IMR-90 (cell line): ENCODE results near the gene NAT14. TPM values are rescaled to one million over a fixed set of nuclear protein-coding genes. Genes with fewer than 3 reads are reported as not detected.

Source experiments
- ATAC-seq: fragments of 200-7000 bp; cut with Tn5 transposase; 2 replicates; pipeline ENCODE4 v1.9.1; 2020; ENCODE audit warnings: low read depth, mild to moderate bottlenecking, moderate library complexity
- BruUV-seq: library from RNA; stranded (reverse); fragments of 400-500 nt; replicated peaks from 2 replicates; lab custom pipeline; 2021; lab: Mats Ljungman, UMichigan
- CTCF ChIA-PET: fragments of 300-600 bp; formaldehyde crosslinking; extraction: SDS; loops from one replicate; lab custom pipeline; 2021; ENCODE audit warnings: antibody characterized with exemption; lab: Yijun Ruan, JAX
- POLR2A ChIA-PET: fragments of 300-600 bp; sonication (Branson Sonifier 250); formaldehyde crosslinking; loops from one replicate; lab custom pipeline; 2022; ENCODE audit warnings: antibody characterized with exemption; ENCODE audit not compliant: unreplicated experiment; lab: Charles Lee
- DNase-seq: peaks from one replicate; pipeline ENCODE4 v3.0.0; 2013
- H2AFZ ChIP-seq: replicated peaks from 2 replicates; pipeline ENCODE3; 2013; ENCODE audit warnings: low read length, mild to moderate bottlenecking; ENCODE audit not compliant: poor library complexity
- H2AK5ac ChIP-seq: 2 replicates; pipeline ENCODE4 v1.6.1; 2013; ENCODE audit warnings: low read depth, low read length, inconsistent platforms
- H2AK9ac ChIP-seq: replicated peaks from 2 replicates; pipeline ENCODE3; 2013; ENCODE audit warnings: mild to moderate bottlenecking, low read depth, low read length, moderate library complexity; ENCODE audit not compliant: poor library complexity
- H2BK120ac ChIP-seq: 2 replicates; pipeline ENCODE4 v1.6.1; 2013; ENCODE audit warnings: low read depth, low read length, inconsistent platforms
- H2BK15ac ChIP-seq: 3 replicates; pipeline ENCODE4 v1.6.1; 2013; ENCODE audit warnings: low read depth, low read length, inconsistent platforms
- H2BK20ac ChIP-seq: 2 replicates; pipeline ENCODE4 v1.6.1; 2013; ENCODE audit warnings: low read depth, mild to moderate bottlenecking, inconsistent platforms, low read length, moderate library complexity
- H2BK5ac ChIP-seq: 2 replicates; pipeline ENCODE4 v1.6.1; 2013; ENCODE audit warnings: mild to moderate bottlenecking, low read depth, low read length, inconsistent platforms; ENCODE audit not compliant: poor library complexity, severe bottlenecking
- H3K14ac ChIP-seq: replicated peaks from 2 replicates; pipeline ENCODE4 v1.6.1; 2013; ENCODE audit warnings: low read depth, low read length, inconsistent platforms
- H3K18ac ChIP-seq: 2 replicates; pipeline ENCODE4 v1.6.1; 2013; ENCODE audit warnings: low read depth, low read length, control low read depth
- H3K23ac ChIP-seq: 2 replicates; pipeline ENCODE4 v1.6.1; 2013; ENCODE audit warnings: low read depth, low read length, inconsistent platforms
- H3K27ac ChIP-seq: 2 replicates; pipeline ENCODE4 v1.5.1; 2013; ENCODE audit warnings: mild to moderate bottlenecking, control low read depth, low read length; ENCODE audit not compliant: insufficient read depth
- H3K27me3 ChIP-seq: 2 replicates; pipeline ENCODE4 v1.6.1; 2013; ENCODE audit warnings: low read length; ENCODE audit not compliant: control insufficient read depth, insufficient read depth
- H3K36me3 ChIP-seq: 2 replicates; pipeline ENCODE4 v1.6.1; 2013; ENCODE audit warnings: low read length, mixed read lengths; ENCODE audit not compliant: control insufficient read depth, insufficient read depth
- H3K4ac ChIP-seq: 2 replicates; pipeline ENCODE4 v1.6.1; 2013; ENCODE audit warnings: low read depth, low read length, inconsistent platforms
- H3K4me1 ChIP-seq: 2 replicates; pipeline ENCODE4 v1.6.1; 2013; ENCODE audit warnings: low read length, mixed read lengths; ENCODE audit not compliant: control insufficient read depth, insufficient read depth
- H3K4me2 ChIP-seq: 2 replicates; pipeline ENCODE4 v1.6.1; 2013; ENCODE audit warnings: low read depth, mild to moderate bottlenecking, control low read depth, low read length, moderate library complexity
- H3K4me3 ChIP-seq: 2 replicates; pipeline ENCODE4 v1.5.1; 2013; ENCODE audit warnings: low read depth, mild to moderate bottlenecking, control low read depth, low read length, moderate library complexity; ENCODE audit not compliant: insufficient read depth
- H3K56ac ChIP-seq: 2 replicates; pipeline ENCODE4 v1.6.1; 2013; ENCODE audit warnings: low read length, inconsistent platforms; ENCODE audit not compliant: insufficient read depth; ENCODE audit errors: extremely low read depth
- H3K79me1 ChIP-seq, 2 experiments: 2 replicates each; pipeline ENCODE4 v1.6.1; 2013; ENCODE audit warnings: low read length in 2 of 2, inconsistent platforms in 1 of 2, low read depth in 1 of 2
- H3K9ac ChIP-seq: 2 replicates; pipeline ENCODE4 v1.6.1; 2013; ENCODE audit warnings: low read depth, low read length, control low read depth
- H3K9me1 ChIP-seq: 2 replicates; pipeline ENCODE4 v1.6.1; 2013; ENCODE audit warnings: low read length, inconsistent platforms; ENCODE audit not compliant: insufficient read depth
- H3K9me3 ChIP-seq: 2 replicates; pipeline ENCODE4 v1.6.1; 2013; ENCODE audit warnings: low read length; ENCODE audit not compliant: control insufficient read depth, insufficient read depth
- H4K20me1 ChIP-seq: 2 replicates; pipeline ENCODE4 v1.6.1; 2013; ENCODE audit warnings: low read length, inconsistent platforms; ENCODE audit not compliant: insufficient read depth
- H4K5ac ChIP-seq: 2 replicates; pipeline ENCODE4 v1.6.1; 2013; ENCODE audit warnings: mild to moderate bottlenecking, low read depth, low read length, control low read depth
- H4K8ac ChIP-seq, 2 experiments: 2 replicates each; pipeline ENCODE4 v1.6.1; 2013; ENCODE audit warnings: low read depth in 2 of 2, low read length in 2 of 2, control low read depth in 1 of 2, inconsistent platforms in 1 of 2
- H4K91ac ChIP-seq: 2 replicates; pipeline ENCODE4 v1.6.1; 2013; ENCODE audit warnings: low read depth, low read length, inconsistent platforms; ENCODE audit not compliant: insufficient read depth
- CEBPB ChIP-seq: IDR thresholded peaks from 2 replicates; pipeline ENCODE4 v1.6.1; 2012; ENCODE audit warnings: low read depth, low read length, improper control_type of control experiment
- MAZ ChIP-seq: IDR thresholded peaks from 2 replicates; pipeline ENCODE4 v1.6.1; 2012; ENCODE audit warnings: low read depth, mild to moderate bottlenecking, low read length, improper control_type of control experiment, moderate library complexity, borderline replicate concordance
- POLR2A ChIP-seq: IDR thresholded peaks from 2 replicates; pipeline ENCODE4 v1.6.1; 2012; ENCODE audit warnings: mild to moderate bottlenecking, low read depth, low read length
- RAD21 ChIP-seq: IDR thresholded peaks from 2 replicates; pipeline ENCODE4 v1.6.1; 2012; ENCODE audit warnings: low read length, improper control_type of control experiment
- RCOR1 ChIP-seq: IDR thresholded peaks from 2 replicates; pipeline ENCODE4 v1.6.1; 2012; ENCODE audit warnings: mild to moderate bottlenecking, low read length, improper control_type of control experiment; ENCODE audit not compliant: insufficient replicate concordance
- RFX5 ChIP-seq: IDR thresholded peaks from 2 replicates; pipeline ENCODE4 v1.8.0; 2012; ENCODE audit warnings: low read depth, mild to moderate bottlenecking, low read length, moderate library complexity
- WGBS, 2 experiments: methylation state at CpG; one replicate each; pipeline versions ENCODE4 v1.1.5 to v1.1.7; 2013; ENCODE audit warnings: missing lambda C conversion rate in 2 of 2; ENCODE audit not compliant: insufficient read length in 1 of 2; ENCODE audit errors: extremely low coverage in 2 of 2; 5-methylcytosine and 5-hydroxymethylcytosine counted together
- dilution Hi-C: fragments of 300-500 bp; cut with HindIII; formaldehyde crosslinking; loops from one replicate; pipeline ENCODE4 v1.14.3; 2018; ENCODE audit warnings: low sequenced_read_pairs; ENCODE audit not compliant: unreplicated experiment
- in situ Hi-C: fragments of 300-500 bp; cut with MboI; formaldehyde crosslinking; loops from 3 replicates; pipeline ENCODE4 v1.14.3; 2019; ENCODE audit warnings: low sequenced_read_pairs, inconsistent platforms, mixed read lengths
- intact Hi-C: fragments of 100-400 bp; cut with micrococcal nuclease; formaldehyde crosslinking; loops from 2 replicates; pipeline ENCODE4 v1.10.0; 2022
- polyA plus RNA-seq, 3 experiments: library from polyadenylated mRNA; depleted of rRNA; stranded (reverse); fragments of >200 nt; gene quantifications; 2 replicates each; pipeline ENCODE4 v1.2.3, GENCODE V29; 2012; ENCODE audit warnings: low replicate concordance in 1 of 3
- total RNA-seq: library from RNA; depleted of rRNA; stranded (reverse); fragments of >200 nt; gene quantifications from 2 replicates; pipeline ENCODE4 v1.2.3, GENCODE V29; 2012

The NAT14 gene
- total and polyA plus RNA-seq, 2 of the 4 experiments (the other 2 are of a cell fraction): 4.3 to 41.2 TPM

- H3K23ac ChIP-seq: no peak overlapping the region
- H3K27ac ChIP-seq: peak overlapping the region; percentile 53
- H2BK20ac ChIP-seq: no peak overlapping the region
- peak overlapping the region; percentile 65 for H3K4me3 ChIP-seq
- no peak overlapping the region for H2BK5ac ChIP-seq
- peaks cover 10% of the 10 kb centered on the region for H4K20me1 ChIP-seq
- no peak overlapping the region for H2BK120ac ChIP-seq
- in situ Hi-C loops (no loop called here), intact Hi-C loops (loop anchor here (2.0 kb wide), 1 partner anchor 146 kb away; no protein-coding TSS in a partner anchor), dilution Hi-C loops (no loop called here)
- H2AK9ac ChIP-seq: peak overlapping the region; percentile 99
- no peak overlapping the region for H3K18ac ChIP-seq
- ATAC-seq: peak; percentile 53
- no peak for TF ChIP-seq POLR2A
- TF ChIP-seq MAZ: peak; percentile 28; the same call in 1 of the 2 replicates
- TF ChIP-seq CEBPB: peak; percentile 33; the same call in 1 of the 2 replicates
- TF ChIP-seq RCOR1: no peak
- no peak for TF ChIP-seq RFX5
- TF ChIP-seq RAD21: no peak
- no TSS peak for BruUV-seq
- peak; percentile 74 for DNase-seq
- 0 out of 2 replicates have a peak, but pooled peaks cover 4% of the 10 kb centered on the region for H3K9me1 ChIP-seq
- peak overlapping the region; percentile 62; the same call in 1 of the 2 replicates for H2AK5ac ChIP-seq
- no peak overlapping the region; the same call in 1 of the 2 replicates for H4K5ac ChIP-seq
- no peaks in the 10 kb centered on the region for H3K9me3 ChIP-seq
- no peaks in the 10 kb centered on the region for H3K27me3 ChIP-seq
- POLR2A ChIA-PET: no interaction called here
- H4K8ac ChIP-seq: peak overlapping the region; percentile 49 to 85; a peak in 2 of 4 replicates
- peak overlapping the region; percentile 93 for H2AFZ ChIP-seq
- H3K56ac ChIP-seq: 0 out of 2 replicates have a peak overlapping the region, but pooled peaks have one; percentile 19
- no peaks in the 10 kb centered on the region for H3K36me3 ChIP-seq
- H3K14ac ChIP-seq: peak overlapping the region; percentile 80
- peak overlapping the region; percentile 84; the same call in 1 of the 2 replicates for H3K4ac ChIP-seq
- H3K79me1 ChIP-seq: peaks cover 5 to 28% of the 10 kb centered on the region in 2 experiments; a peak in 3 of 4 replicates
- H3K4me1 ChIP-seq: peaks cover 3% of the 10 kb centered on the region; the same call in 1 of the 2 replicates
- H2BK15ac ChIP-seq: no peak overlapping the region
- peak overlapping the region; percentile 61 for H3K4me2 ChIP-seq
- peak overlapping the region; percentile 69 for H4K91ac ChIP-seq
- H3K9ac ChIP-seq: peak overlapping the region; percentile 46; the same call in 1 of the 2 replicates
- 5% methylated on average over 10 of the region's 24 CpGs; no CpG with 5 or more reads in 1 of the 2 experiments for WGBS, 2 experiments
- CTCF ChIA-PET: interaction anchor here (0.6 kb wide), 1 partner anchor 43 kb away, joined by 3 read pairs; no protein-coding TSS in a partner anchor
Observed at GRCh38 chr19:55460670-55461258, 24.2 kb upstream of the NAT14 start.
